Fibroblast of pulmonary artery (primary cell): ENCODE data around the gene ARSB.

Experiments
- DNase-seq: peaks from one replicate; pipeline ENCODE4 v3.0.0-alpha.2; 2010; ENCODE audit warnings: low read depth
- H3K4me3 ChIP-seq: replicated peaks from 2 replicates; pipeline ENCODE4 v1.5.1; 2011; ENCODE audit warnings: low read depth, mild to moderate bottlenecking, control low read depth, low read length, moderate library complexity
- CTCF ChIP-seq: IDR thresholded peaks from 2 replicates; pipeline ENCODE4 v1.5.1; 2011; ENCODE audit warnings: mild to moderate bottlenecking, control low read depth, low read length, inconsistent platforms; ENCODE audit errors: missing control alignments

ARSB gene

GRCh38 chr5:78794693-78795215 lies 190.4 kb downstream of the ARSB start:
- H3K4me3 ChIP-seq, result no peak overlapping the region
- DNase-seq, result no peak
- TF ChIP-seq CTCF, result no peak

- TF ChIP-seq CTCF, result no peak
- H3K4me3 ChIP-seq, result no peak overlapping the region
- DNase-seq, result no peak
Observed at GRCh38 chr5:78793907-78794662, 191.0 kb downstream of the ARSB start.

- H3K4me3 ChIP-seq, result no peak overlapping the region
- no peak for TF ChIP-seq CTCF
- DNase-seq, result no peak
Observed at GRCh38 chr5:78792345-78793055, 192.6 kb downstream of the ARSB start.

GRCh38 chr5:78791501-78792100 lies 193.5 kb downstream of the ARSB start:
- H3K4me3 ChIP-seq, result no peak overlapping the region
- DNase-seq, result no peak
- TF ChIP-seq CTCF, result no peak

- TF ChIP-seq CTCF, result no peak
- H3K4me3 ChIP-seq, result no peak overlapping the region
- peak; percentile 53 for DNase-seq
Observed at GRCh38 chr5:78787783-78788182, 197.3 kb downstream of the ARSB start.

- no peak for TF ChIP-seq CTCF
- H3K4me3 ChIP-seq, result no peak overlapping the region
- no peak for DNase-seq
Observed at GRCh38 chr5:78785454-78785853, 199.7 kb downstream of the ARSB start.
